ENCODE measurements around the gene DOK4. TPM values are rescaled to one million over a fixed set of nuclear protein-coding genes. Genes with fewer than 3 reads are reported as not detected.

DOK4 gene
- total and polyA plus RNA-seq, 5 donors = 12.2 to 19.4 (median 15.3) TPM

DNA sequence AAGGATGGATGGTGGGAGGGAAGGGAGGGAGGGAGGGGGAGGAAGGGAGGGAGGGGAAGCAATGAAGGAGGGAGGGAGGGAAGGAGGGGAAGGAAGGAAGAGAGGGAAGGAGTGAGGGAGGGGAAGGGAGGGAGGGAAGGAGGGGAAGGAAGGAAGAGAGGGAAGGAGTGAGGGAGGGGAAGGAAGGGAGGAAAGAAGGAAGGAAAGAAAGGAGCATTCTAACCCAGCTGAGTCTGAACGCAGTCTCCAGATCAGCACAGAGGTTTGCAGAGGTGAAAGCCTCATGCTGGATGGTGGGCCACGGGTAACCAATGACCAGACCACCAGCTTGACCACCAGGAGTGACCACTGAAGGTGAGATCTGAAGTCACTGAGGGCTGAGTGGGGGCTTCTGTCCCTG lies 63.1 kb downstream of the DOK4 start:
- WGBS = 76% methylated on average over 2 of the region's 2 CpGs
- intact Hi-C loops (cut with DNase I) = loop anchor here in 1 of 4 donors (10.0 kb wide), 1 partner anchor 92 kb away; no protein-coding TSS in a partner anchor
- ATAC-seq = no peak

DNA sequence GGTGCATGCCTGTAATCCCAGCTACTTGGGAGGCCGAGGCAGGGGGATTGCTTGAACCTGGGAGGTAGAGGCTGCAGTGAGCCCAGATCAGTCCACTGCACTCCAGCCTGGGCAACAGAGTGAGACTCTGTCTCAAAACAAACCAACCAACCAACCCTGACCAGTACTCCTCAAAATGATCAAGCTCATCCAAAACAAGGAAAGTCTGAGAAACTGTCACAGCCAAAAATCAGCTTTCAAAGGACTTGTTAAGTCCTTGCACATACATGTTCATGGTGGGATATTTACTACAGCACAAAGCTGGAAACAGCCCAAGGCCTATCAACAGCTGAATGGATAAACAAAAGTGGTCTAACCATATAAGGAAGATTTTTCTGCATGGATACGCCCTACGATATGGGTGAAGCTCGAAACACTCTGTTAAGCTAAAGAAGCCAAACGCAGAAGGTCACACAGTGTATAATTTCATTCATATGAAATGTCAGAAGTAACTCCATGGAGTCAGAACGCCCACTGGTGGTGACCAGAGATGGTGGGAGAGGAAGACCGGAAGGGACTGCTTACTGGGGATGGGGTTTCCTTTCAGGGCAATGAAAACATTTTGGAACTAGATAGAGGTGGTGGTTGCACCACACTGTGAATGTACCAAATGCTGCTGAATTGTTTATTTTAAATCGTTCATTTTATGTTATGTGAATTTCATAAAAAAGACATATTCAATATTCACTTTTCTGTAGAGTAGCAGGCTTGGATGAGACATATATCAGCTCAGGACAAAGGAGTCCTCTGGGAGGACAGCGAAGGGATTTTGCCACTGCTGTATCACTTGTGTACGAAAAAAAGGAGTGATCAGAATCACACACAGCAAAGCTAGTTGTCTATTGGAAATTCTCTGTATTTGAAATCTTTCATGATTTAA lies 64.0 kb downstream of the DOK4 start:
- ATAC-seq (peak; percentile 60 to 76), DNase-seq (peak; percentile 64 to 74 (median 72))
- Histone ChIP-seq H3K4me3 (ENCODE audit: low read length) (no peak overlapping the region), H3K9me3 (ENCODE audit: control insufficient read depth, low read length) (no peaks in the 10 kb centered on the region), H3K4me1 (ENCODE audit: control insufficient read depth, insufficient read depth, low read length) (peaks cover 4% of the 10 kb centered on the region), H3K27me3 (ENCODE audit: control insufficient read depth, insufficient read depth) (no peaks in the 10 kb centered on the region), H3K27ac (ENCODE audit: low read length) (no peak overlapping the region)
- intact Hi-C loops (cut with DNase I) = loop anchor here in 1 of 4 donors (10.0 kb wide), 1 partner anchor 93 kb away; no protein-coding TSS in a partner anchor
- WGBS = 35% methylated on average over 10 of the region's 10 CpGs

More for the DNA sequence above, 63.1 kb downstream of the DOK4 start:
- no peak for DNase-seq
- Histone ChIP-seq H3K4me3 (ENCODE audit: low read length) (no peak overlapping the region), H3K9me3 (ENCODE audit: control insufficient read depth, low read length) (no peaks in the 10 kb centered on the region), H3K27ac (ENCODE audit: low read length) (no peak overlapping the region), H3K27me3 (ENCODE audit: control insufficient read depth, insufficient read depth) (no peaks in the 10 kb centered on the region), H3K4me1 (ENCODE audit: control insufficient read depth, insufficient read depth, low read length) (peaks cover 4% of the 10 kb centered on the region)

Other genes with a start within 250 kb of the DOK4 start
- gene ARL2BP, start 241.2 kb downstream of the DOK4 start, total RNA-seq = 10 to 100 TPM; 44.8 to 58.4 (median 52.0) TPM
- gene ARL2BP, start 241.2 kb downstream of the DOK4 start, polyA plus RNA-seq = 51.6 TPM
- 10 to 100 TPM in 3 of 4 donors, 1 to 10 TPM in 1; 6.3 to 13.8 (median 11.0) TPM for gene PLLP, start 201.8 kb downstream of the DOK4 start, total RNA-seq
- gene PLLP, start 201.8 kb downstream of the DOK4 start, polyA plus RNA-seq = 11.8 TPM
- under 1 TPM in 1 of 4 donors, not detected in 3; 0.11 TPM for gene CCL22, start 127.7 kb downstream of the DOK4 start, total RNA-seq
- gene CCL22, start 127.7 kb downstream of the DOK4 start, polyA plus RNA-seq = not detected
- 10 to 100 TPM in 2 of 4 donors, 1 to 10 TPM in 2; 8.2 to 14.2 (median 10.5) TPM for gene CX3CL1, start 114.0 kb downstream of the DOK4 start, total RNA-seq
- gene CX3CL1, start 114.0 kb downstream of the DOK4 start, polyA plus RNA-seq = 22.9 TPM
- not detected for gene CCL17, start 81.7 kb downstream of the DOK4 start, total RNA-seq
- gene CCL17, start 81.7 kb downstream of the DOK4 start, polyA plus RNA-seq = not detected
- 10 to 100 TPM; 40.2 to 63.2 (median 55.5) TPM for gene CIAPIN1, start 39.1 kb downstream of the DOK4 start, total RNA-seq
- gene CIAPIN1, start 39.1 kb downstream of the DOK4 start, polyA plus RNA-seq = 32.1 TPM
- gene COQ9, start 39.0 kb downstream of the DOK4 start, total RNA-seq = 100 to 1,000 TPM in 3 of 4 donors, 10 to 100 TPM in 1; 91.8 to 142 (median 134) TPM
- 206 TPM for gene COQ9, start 39.0 kb downstream of the DOK4 start, polyA plus RNA-seq
- gene POLR2C, start 23.8 kb downstream of the DOK4 start, total RNA-seq = 10 to 100 TPM; 36.9 to 47.7 (median 42.0) TPM
- 36.8 TPM for gene POLR2C, start 23.8 kb downstream of the DOK4 start, polyA plus RNA-seq
- 10 to 100 TPM in 3 of 4 donors, 1 to 10 TPM in 1; 7.6 to 15.4 (median 11.0) TPM for gene CCDC102A, start 50.1 kb upstream of the DOK4 start, total RNA-seq
- 9.0 TPM for gene CCDC102A, start 50.1 kb upstream of the DOK4 start, polyA plus RNA-seq
- under 1 TPM in 2 of 4 donors, not detected in 2; 0.11 to 0.29 TPM for gene ADGRG5, start 56.1 kb upstream of the DOK4 start, total RNA-seq
- 0.02 TPM for gene ADGRG5, start 56.1 kb upstream of the DOK4 start, polyA plus RNA-seq
- 10 to 100 TPM; 10.2 to 24.1 (median 17.4) TPM for gene ADGRG1, start 142.1 kb upstream of the DOK4 start, total RNA-seq
- 15.0 TPM for gene ADGRG1, start 142.1 kb upstream of the DOK4 start, polyA plus RNA-seq
- gene ADGRG3, start 181.8 kb upstream of the DOK4 start, total RNA-seq = under 1 TPM; 0.11 to 0.66 (median 0.19) TPM
- gene ADGRG3, start 181.8 kb upstream of the DOK4 start, polyA plus RNA-seq = 0.11 TPM
- not detected for gene DRC7, start 208.3 kb upstream of the DOK4 start, total RNA-seq
- not detected for gene DRC7, start 208.3 kb upstream of the DOK4 start, polyA plus RNA-seq
- gene KATNB1, start 249.3 kb upstream of the DOK4 start, total RNA-seq = 10 to 100 TPM in 3 of 4 donors, 1 to 10 TPM in 1; 8.4 to 16.3 (median 12.3) TPM
- gene KATNB1, start 249.3 kb upstream of the DOK4 start, polyA plus RNA-seq = 10.2 TPM